NCI-H460 (cell line): ENCODE data around the gene JMJD8. TPM values are rescaled to one million over a fixed set of nuclear protein-coding genes. Genes with fewer than 3 reads are reported as not detected.

Experiments used
- DNase-seq: peaks from one replicate; pipeline ENCODE4 v3.0.0-alpha.2; 2016; ENCODE audit warnings: low read depth; ENCODE audit errors: extremely low read depth
- total RNA-seq: library from RNA; depleted of rRNA; stranded (reverse); fragments of >200 nt; shearing (Covaris generic); gene quantifications from 2 replicates; pipeline ENCODE4 v1.2.3, GENCODE V29; 2014

JMJD8 gene
- total RNA-seq, 1 experiment from 2014 or later, result 46.5 TPM

- no peak for DNase-seq
Observed at GRCh38 chr16:666572-666971, 17.6 kb downstream of the JMJD8 start.

GRCh38 chr16:662597-662996, 21.5 kb downstream of the JMJD8 start:
- no peak for DNase-seq

GRCh38 chr16:662095-662494, 22.0 kb downstream of the JMJD8 start:
- no peak for DNase-seq

DNA sequence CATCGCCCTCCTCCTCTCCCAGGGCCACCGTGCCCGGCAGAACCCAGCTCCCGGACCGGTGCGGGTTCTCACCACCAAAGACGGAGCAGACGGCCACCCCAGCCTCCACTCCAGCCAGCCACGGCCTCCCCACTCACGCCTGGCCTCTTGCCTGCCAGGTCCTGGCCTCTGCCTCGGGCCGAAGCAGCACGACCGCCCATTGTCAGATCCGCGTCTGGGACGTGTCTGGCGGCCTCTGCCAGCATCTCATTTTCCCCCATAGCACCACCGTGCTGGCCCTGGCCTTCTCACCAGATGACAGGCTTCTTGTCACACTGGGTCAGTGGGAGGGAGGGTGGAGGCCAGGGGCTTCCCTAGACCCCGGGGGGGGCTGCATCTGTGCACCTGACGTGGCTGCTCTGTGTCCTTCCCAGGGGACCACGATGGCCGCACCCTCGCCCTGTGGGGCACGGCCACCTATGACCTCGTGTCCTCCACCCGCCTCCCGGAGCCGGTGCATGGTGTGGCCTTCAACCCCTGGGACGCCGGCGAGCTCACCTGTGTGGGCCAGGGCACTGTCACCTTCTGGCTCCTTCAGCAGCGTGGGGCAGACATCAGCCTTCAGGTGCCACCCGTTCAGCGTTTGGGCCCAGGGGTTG, 22.8 kb downstream of the JMJD8 start:
- DNase-seq, result no peak

- peak; percentile 90 for DNase-seq
Observed at GRCh38 chr16:660459-661183, 23.5 kb downstream of the JMJD8 start.

DNA sequence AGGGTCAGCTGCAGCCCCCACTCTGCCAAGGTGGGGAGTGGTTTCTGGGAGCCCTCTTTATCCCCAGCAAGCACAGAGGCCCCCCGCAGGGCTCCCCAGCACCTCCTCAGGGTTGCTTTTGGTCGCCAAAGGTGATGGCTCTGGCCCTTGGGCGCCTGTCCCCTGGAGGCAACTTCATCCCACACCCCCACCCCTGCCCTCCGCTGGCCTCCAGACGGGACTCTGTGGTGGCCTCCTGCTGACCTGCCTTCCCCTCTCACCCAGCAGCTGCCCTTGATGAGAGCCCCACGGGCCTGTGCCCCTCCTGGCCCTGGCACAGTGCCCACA, 24.0 kb downstream of the JMJD8 start:
- no peak for DNase-seq

DNA sequence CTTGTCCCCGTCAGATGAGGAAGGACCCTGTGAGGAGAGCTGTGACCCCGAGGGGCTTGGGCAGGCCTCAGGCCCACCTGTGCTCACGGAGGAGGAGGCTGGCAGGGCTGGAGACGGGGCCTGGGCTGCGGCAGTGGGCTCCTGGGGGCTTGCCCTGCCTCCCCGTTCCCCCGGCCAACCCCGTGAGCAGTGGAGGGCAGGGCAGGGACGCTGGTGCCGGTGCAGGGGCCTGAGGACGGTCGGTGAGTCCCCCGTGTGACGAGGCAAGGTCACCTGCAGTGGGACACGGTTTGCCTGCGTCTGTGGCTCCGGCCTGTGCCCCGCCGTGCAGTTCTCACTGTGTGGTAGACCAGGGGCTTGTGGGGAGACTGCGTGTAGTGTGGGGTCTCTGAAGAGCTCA, 24.5 kb downstream of the JMJD8 start:
- no peak for DNase-seq

- DNase-seq, result no peak
Observed at GRCh38 chr16:658679-659571, 25.2 kb downstream of the JMJD8 start.

- no peak for DNase-seq
Observed at GRCh38 chr16:657487-657886, 26.6 kb downstream of the JMJD8 start.

DNA sequence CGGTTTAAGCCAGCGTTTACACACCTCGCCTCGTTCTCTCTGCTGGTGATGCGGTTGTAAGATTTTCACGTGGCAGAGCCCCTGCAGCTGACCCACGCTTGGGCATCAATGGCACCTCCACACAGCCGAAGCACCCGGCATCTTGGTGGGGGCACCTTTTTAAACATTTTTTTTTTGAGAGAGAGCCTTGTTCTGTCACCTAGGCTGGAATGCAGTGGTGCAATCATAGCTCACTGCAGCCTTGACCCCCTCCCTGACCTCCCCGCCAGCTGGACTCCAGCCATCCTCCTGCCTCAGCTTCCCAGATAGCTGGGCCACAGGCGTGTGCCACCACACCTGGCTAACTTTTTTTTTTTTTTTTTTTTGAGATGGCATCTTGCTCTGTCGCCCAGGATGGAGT, 30.1 kb downstream of the JMJD8 start:
- DNase-seq, result no peak

- no peak for DNase-seq
Observed at GRCh38 chr16:652454-653305, 31.5 kb downstream of the JMJD8 start.

DNA sequence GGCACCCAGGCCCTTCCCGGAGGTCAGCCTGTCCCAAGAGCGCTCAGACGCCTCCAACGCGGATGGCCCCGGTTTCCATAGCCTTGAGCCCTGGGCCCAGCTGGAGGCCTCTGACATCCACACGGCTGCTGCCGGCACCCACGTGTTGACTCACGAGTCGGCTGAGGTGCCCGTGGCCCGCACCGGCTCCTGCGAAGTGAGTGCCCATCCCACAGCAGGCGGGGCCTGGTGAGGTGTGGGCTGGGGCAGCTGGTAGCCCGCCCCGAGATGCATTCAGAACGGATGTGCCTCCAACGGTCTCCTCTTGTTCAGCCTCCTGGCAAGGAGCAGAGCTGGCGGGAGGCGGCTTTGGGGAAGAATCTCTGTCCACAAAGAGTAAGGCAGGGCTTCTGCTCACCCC, 32.3 kb downstream of the JMJD8 start:
- DNase-seq, result no peak

DNA sequence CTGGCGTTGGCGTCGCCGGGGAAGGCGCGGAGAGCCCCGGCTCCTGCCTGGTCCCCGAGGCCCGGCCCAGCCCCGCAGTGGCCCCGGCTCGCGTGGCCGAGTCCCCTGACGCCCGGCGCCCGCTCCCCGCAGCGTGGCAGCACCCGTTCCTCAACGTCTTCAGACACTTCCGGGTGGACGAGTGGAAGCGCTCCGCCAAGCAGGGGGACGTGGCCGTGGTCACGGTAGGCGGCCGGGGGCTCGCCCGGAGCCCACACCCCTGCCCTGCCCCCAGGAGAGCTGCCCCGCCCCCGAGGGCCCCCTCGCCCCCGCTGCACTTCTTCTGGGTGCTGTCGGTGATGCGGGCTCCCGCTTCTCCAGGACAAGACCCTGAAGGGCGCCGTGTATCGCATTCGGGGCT, 34.5 kb downstream of the JMJD8 start:
- no peak for DNase-seq

GRCh38 chr16:648781-649589, 35.1 kb downstream of the JMJD8 start, which contains the start of gene WDR90:
TSS of gene WDR90 (plus strand) at chr16:649365. CDS start at chr16:649417, 52 bp downstream.
- DNase-seq, result peak; percentile 89

- DNase-seq, result no peak
Observed at GRCh38 chr16:648071-648780, 35.9 kb downstream of the JMJD8 start.

GRCh38 chr16:647173-647902, 36.8 kb downstream of the JMJD8 start:
- DNase-seq, result no peak

- no peak for DNase-seq
Observed at GRCh38 chr16:646679-647172, 37.4 kb downstream of the JMJD8 start.
